Ramos (cell line): ENCODE data around the gene TRAFD1.
"Not testable (repeated sequence)": the region's sequence is repeated elsewhere in the genome, so short reads cannot be mapped to it uniquely, and the experiment has no call there.

Experiments
- in situ Hi-C: fragments of 300-500 bp; cut with MboI; formaldehyde crosslinking; loops from one replicate; pipeline ENCODE4 v1.14.3; 2022; ENCODE audit warnings: low sequenced_read_pairs; ENCODE audit not compliant: unreplicated experiment

TRAFD1 gene

DNA sequence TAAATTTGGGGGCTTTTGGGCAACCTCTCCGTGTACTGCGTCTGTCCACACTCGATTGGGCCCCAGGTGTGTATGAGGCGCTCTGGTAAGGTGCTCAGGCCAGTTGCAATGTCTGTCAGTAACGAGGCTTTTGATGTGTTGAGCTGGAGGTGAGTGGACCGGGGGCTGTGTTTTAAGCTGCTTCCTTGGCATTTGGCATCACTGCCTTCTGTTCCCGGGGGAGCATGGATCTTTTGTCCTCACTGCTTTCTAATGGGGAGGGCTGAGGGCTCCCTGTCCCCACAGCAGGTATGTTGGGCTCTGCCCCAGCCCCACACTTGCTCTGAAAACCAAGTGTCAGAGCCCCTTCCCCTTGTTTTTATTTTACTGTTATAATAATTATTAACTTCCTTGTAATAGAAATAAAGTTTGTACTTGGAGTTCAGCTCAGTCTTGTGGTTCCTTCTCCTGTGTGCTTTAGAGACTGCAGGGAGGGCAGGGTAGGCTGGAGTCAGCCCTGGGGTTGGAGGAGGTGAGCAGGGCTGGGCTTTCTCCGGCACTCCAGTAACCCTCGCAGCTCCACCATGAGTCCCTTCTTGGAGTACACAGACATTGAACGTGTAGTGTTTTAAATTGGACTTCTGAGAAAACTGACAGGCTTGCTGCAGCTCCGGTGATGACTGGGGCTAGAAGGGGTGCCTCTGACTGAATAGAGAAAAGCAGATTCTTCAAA is 28.0 kb downstream of the TRAFD1 start:
- in situ Hi-C loops: no loop called here

DNA sequence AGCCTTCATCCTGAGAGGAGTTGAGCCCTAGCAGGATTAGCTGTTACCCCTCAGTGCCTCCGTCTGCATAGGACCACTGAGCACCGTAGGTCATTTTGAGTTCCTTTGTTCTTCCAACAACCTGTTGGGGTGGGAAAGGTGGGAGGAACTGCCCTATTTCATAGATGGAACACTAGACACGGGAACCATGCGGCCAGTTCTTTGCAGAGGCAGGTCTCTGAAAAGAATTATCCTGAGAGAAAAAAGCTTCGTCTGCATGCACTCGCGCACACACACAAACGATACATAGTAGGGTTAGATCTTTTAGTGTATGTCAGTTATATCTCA is 28.5 kb downstream of the TRAFD1 start:
- in situ Hi-C loops: no loop called here

DNA sequence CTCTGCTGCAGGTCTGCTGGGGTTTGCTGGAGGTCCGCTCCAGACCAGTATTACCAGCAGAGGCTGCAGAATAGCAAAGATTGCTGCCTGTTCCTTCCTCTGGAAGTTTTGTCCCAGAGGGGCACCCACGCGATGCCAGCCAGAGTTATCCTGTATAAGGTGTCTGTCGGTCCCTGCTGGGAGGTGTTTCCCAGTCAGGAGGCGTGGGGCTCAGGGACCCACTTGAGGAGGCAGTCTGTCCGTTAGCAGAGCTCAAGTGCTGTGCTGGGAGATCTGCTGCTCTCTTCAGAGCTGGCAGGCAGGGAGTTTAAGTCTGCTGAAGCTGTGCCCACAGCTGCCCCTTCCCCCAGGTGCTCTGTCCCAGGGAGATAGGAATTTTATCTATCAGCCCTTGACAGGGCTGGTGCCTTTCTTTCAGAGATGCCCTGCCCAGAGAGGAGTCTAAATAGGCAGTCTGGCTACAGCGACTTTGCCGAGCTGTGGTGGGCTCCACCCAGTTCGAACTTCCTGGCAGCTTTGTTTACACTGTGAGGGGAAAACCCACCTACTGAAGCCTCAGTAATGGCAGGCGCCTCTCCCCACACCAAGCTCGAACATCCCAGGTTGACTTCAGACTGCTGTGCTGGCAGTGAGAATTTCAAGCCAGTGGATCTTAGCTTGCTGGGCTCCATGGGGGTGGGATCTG is 33.2 kb downstream of the TRAFD1 start:
- in situ Hi-C loops: not testable (repeated sequence)

DNA sequence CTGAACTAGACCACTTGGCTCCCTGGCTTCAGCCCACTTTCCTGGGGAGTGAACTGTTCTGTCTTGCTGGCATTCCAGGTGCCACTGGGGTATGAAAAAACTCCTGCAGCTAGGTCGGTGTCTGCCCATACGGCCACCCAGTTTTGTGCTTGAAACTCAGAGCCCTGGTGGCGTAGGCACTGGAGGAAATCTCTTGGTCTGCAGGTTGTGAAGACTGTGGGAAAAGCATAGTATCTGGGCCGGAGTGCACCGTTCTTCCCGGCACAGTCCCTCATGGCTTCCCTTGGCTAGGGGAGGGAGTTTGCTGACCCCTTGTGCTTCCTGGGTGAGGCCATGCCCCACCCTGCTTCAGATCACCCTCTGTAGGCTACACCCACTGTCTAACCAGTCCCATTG is 33.8 kb downstream of the TRAFD1 start:
- in situ Hi-C loops: no loop called here

DNA sequence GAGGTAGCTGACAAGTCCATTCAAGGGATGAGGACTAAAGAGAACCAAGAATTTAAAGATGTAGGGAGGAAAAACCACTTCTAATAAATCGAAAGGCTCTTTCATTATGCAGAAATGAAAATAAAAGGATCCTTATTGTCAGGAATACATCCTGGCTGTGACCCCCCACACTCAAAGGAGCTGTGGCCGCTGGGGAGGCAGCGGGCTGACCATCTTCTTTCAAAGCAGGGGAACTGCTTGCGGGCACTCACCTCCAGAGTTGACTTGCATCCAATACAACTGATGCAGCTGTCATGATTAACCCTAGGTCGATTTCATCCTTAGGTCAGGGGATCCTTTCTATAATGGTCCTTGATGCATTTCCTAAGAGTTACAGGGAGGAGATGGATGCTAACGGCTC is 35.3 kb downstream of the TRAFD1 start:
- in situ Hi-C loops: no loop called here

DNA sequence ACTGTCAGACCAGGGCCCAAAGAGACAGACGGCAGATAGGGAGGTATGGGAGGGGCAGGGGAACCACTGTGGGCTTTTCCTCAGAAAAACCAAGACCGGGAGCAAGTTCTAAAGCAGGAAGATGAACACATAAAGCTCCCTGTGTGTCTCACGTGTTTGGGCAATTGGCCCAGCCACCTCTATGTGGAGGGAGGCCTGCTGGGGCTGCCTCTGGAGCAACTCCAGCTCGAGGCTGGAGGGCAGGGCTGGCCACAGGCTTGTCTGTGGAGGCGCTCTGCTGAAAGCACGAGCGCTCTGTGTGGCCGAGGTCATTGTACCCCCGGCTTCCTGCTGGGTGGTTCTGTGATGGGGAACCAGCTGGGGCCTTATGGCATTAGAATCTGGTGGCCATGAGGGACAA is 36.4 kb downstream of the TRAFD1 start:
- in situ Hi-C loops: no loop called here

DNA sequence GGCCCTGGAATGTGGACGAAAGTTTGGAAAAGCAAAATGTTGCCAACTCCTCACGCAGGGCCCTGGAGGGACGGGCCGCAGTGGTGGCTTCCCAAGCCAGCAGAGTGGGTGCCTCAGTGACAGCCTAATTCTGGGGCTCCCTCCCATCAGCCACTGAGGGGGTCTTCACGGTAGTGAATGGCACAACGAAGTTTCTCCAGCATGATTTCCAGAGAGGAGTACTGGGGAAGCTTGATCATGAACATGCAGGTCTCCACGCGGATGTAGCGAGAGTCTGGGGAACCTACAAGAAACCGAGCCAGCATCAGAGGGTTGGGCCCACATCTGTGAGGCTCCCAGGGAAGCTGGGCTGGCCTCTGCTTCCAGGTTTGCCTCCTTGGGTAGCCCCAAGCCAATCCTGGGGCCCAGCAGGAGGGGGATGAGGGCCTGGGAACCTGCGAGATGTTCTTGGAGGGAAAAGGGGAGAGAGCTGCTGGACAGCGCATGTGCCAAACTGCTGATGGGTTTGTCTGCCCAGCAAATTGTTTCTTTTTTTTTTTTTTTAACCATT is 37.0 kb downstream of the TRAFD1 start:
- in situ Hi-C loops: no loop called here

DNA sequence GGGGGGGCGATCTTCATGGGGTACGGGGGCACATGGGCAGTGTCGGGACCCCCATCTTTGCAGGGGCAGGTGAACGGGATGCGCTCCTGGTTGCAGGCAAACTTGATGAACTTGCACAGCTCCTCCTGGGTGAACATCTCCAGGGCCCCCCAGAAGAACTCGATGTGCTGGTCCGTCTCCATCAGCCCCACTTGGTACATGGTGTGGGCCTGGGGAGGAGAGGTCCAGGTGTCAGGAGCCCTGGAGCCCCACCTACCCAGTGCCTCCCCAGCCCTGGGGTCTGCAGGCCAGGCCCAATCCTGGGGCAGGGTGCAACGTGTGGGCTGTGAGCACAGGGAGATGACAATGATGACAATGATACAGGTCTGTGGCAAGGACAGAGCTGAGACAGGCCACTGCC is 37.7 kb downstream of the TRAFD1 start:
- in situ Hi-C loops: no loop called here

DNA sequence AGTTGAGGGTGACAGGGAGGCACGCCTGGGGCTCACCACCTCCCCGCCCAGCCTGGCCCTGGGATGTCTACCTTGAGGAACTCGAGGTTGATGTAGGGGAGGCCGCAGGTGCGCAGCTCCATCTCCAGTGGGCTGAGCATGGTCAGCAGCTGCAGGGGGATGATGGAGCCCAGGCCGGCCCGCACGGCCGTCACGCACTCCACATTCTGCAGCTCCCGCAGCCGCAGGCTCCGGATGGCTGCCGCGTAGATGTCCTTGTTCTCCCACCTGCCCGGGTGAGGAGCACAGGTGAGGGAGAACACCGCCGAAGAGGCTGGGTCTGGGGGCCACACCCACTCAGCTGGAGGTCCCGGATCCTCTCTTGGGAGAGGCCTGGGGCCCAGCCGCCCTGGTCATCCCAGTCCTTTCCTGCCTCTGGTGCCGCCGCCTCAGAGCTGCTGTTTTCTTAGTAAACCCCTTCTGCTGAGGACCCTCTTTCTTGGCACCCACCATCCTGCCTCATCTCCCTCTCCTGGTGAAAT is 38.2 kb downstream of the TRAFD1 start:
- in situ Hi-C loops: no loop called here

DNA sequence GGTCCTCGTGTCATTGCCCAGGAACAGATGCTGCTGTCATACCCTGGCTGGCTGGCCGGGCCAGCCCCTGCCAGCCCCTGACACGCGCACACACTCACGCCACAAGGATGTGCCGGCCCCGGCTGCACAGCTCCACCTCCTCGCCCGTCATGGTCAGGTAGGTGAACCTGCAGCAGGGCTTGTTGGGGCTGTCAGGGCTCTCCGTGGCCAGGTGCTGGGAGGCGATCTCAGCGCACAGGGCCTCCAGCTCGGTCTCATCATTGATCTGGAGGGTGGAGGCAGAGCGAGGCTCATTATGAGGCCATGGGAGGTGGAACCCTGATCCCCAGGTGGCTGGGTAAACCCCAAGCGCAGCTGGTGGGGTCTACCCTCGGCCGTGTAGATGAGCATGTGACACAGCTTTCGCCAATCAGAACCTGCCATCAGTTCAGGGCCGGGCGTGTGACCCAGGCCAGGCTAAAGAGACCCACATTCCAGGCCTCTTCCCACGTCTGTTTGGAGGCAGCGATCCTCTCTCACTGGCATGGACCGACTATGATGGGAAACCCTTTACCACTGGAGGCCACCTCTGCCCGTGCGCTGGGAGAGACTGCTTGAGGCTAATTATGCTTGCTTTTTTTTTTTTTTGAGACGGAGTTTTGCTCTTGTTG is 38.8 kb downstream of the TRAFD1 start:
- in situ Hi-C loops: no loop called here

DNA sequence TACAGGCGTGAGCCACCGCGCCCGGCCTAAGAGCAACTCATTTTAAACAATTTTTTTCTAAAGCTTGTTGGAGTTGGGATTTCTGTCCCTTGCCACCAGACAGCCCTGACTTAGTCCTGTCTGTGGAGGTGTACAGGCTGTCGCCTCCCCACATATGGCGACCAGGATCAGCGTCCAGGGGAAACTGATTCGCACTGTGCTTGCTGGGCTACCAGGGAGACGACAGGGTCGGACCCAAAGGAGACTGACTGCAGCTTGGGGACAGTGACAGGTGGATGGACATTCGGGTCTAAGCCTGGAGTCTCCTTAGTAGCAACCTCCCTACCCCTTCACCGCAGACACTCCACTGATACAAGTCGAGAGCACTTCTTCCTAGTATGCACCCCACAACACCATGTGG is 40.3 kb downstream of the TRAFD1 start:
- in situ Hi-C loops: no loop called here

DNA sequence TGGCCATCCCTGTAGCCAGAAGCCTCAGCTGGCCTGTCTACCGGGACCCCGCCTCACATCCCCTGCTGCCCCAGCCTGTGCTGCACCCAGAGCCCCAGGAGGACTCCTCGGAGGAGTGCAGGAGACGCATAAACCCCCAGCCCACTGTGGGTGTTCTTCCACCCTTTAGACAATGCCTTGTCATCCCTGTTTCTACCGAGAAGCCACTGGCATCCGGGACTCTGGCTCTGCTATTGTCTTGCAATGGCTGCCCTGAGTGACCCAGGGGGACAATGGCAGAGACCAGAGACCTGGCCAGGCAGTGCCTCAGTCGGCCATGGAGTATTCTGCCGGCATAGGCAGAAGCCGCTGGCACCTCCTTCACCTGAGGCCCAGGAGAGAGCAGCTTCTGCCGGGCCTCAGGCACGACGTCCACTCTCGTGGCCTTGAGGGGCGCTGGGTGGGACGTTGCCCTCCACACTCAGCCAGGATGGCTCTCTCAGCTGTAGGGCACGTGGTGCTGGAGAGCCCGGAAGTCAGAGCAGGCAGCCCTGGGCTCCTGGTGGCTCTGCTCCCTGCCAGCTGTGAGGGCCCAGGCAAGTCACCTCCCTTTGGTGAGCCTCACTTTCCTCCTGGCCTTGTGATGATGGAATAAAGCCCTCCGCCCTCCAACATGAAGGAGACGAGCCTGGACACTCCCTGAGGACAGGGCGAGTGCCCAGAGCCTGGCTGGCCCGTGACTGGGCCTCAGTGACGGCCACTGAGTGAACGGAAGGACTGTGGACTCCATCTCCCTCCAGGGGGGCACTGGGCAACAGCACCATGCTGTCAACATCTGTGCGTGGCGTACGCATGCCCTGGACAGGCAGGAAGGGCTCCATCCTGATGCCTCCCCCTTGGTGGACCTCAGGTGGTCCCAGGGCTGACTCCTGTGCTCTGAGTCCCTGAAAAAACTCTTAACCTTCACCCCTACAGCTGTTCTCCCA is 41.0 kb downstream of the TRAFD1 start:
- in situ Hi-C loops: no loop called here

DNA sequence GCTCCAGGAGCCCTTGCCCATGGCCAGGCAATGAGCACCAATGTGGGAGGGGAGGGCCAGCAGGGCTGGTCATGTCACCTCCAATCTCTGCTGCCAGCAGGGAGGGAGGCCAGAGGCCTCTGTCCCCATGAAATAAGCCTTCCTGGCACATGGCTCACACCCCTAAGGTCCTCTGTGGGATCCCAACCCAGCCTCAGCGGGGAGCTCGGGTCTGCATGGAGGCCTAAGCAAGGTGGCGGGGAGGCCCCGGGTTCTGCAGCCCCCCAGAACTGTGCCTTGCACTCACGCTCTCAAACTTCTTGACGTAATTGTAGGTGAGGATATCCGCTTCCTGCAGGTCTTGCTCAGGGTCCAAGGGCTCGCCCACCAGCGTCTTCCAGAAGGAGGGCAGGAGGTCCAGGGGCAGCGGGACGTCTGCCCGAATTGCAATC is 41.7 kb downstream of the TRAFD1 start:
- in situ Hi-C loops: no loop called here

DNA sequence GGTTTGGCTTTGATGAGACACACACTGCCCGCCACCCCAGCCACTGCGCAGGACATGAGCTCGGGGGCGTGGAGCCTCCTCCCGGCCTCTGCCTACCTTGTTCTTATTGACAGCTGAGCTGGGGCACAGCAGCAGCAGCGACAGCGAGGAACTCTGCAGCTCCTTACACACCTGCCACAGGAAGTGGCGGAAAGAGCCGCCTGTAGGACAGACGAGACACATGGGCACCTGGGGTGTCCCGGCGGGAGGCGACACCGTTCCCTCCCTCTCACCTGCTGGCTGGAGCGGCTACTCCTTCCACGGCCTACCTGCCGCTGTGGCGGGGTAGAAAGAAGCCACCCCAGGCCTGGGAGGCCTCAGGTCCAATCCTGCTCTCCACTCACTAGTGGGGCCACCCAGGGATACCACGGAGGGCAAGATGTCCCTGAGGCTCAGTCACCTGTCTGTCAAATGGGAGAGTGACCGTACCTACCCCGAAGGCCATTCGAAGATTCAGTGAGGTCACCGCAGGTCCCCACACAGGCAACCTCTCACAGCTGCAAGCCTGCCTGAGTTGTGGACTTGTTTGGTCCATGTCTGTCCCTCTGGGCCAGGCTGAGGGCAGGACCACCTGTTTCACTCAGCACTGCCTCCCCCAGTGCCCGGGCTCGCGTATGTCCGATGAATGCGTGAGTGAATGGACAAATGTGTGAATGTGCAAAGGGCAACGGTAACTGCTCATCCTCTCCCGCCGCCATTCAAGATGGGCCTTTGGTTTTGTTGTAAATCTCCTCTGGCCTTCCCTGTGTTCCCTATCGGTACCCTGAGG is 42.6 kb downstream of the TRAFD1 start:
- in situ Hi-C loops: no loop called here

DNA sequence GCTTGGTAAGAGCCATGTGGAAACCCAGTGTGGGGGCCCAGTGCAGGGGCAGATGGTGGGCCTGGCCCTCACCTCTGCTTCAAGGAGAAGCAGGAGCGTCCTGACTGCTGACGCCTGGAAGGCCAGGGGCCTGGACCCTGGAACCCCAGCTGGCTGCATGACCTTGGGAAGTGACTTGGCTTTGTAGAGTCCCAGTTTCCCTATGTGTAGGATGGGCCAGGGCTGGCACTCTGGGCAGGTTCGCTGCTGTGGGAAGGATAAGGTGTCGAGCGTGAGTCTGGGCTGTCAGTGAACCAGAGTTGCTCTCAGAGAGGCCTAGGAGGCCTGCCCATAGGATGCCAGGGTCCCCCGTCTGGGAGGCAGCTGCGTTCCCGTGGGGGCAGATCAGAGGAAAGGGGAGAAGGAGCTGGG is 43.2 kb downstream of the TRAFD1 start:
- in situ Hi-C loops: no loop called here

DNA sequence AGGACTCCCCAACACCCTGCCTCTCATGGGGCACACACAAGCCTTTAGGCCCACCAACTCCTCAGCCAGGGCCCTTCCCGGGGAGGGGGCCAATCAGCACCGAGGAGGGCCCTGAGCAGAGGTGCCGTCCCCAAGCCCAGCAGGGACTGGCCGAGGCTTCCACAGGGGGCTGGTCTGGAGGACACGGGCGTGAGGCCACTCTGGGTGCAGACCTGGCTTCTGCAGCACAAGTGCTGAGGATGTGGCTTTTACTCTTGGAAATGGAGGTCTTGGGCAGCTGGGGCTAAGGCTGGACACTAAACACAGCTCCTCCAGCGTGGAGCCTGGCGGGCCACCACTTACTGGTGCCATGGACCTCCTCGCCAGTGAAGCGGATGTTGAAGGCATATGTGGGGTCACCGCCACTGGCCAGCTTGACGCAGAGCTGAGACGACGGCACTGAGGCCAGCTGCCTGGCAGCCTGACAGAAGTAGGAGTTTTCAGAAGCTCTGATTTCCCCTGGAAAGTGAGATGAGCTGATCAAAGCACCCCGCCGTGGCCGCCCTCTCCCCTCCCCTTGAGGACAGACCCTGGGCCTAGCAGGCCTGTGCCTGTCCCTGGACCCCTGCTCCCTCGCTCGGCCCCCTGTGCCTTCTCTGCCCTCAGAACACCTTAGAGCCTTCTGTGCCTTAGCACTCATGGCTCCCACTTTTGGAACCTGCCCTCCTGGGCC is 44.0 kb downstream of the TRAFD1 start:
- in situ Hi-C loops: no loop called here

DNA sequence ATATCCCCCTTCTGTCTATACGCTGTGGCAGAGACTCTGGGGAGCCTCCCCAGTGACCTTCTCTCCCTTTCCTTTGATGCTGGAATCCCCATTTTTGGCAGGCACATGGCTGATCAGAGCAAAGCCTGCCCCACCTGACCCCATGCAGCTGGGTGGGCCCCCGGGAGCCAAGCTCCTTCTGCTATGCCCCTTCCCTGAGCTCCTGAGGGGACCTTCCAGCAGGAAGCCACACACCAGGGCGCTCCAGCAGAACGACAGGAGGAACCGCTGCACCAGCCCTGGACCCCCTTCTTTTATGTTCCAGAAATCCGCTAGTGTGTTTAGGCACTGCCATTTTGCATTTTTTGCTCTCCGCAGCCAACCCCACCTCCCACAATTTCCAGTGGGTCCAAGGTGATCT is 44.6 kb downstream of the TRAFD1 start:
- in situ Hi-C loops: no loop called here

DNA sequence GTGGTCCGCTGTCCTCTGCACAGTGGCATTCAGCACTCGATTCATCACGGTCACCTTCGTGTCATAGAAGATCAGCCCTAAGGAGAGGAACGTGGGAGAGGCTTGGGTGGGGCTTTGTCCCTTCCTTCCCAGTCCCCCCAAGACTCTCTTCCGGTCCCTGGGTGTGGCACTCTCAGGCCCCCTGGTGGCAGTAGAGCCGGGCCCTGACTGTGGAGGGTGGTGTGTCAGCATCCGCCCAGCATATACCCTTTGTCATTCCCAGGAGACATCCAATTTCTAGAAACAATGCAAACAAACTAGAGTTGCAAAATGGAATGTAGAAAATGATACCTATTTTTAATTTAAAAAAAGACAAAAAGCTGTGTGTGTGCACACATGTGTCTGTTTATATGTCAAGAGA is 45.0 kb downstream of the TRAFD1 start:
- in situ Hi-C loops: no loop called here
